ENCODE measurements around the gene MRPL36. TPM values are rescaled to one million over a fixed set of nuclear protein-coding genes. Genes with fewer than 3 reads are reported as not detected.
"Not testable (repeated sequence)": the region's sequence is repeated elsewhere in the genome, so short reads cannot be mapped to it uniquely, and the experiment has no call there.

The MRPL36 gene
- total and polyA plus RNA-seq, 9 of the 15 experiments (the other 6 are each of a cell fraction or from before 2014, with no cell fraction given), result 78.3 to 557 (median 124) TPM

- Histone ChIP-seq H3K27me3 (ENCODE audit: control insufficient read depth in 2 of 2, insufficient read depth in 2 of 2, low read length in 2 of 2) (peaks cover 51% of the 10 kb centered on the region in 2 experiments), H3K4me1 (replicated peaks in 1 of 2; ENCODE audit: control insufficient read depth in 2 of 2, insufficient read depth in 2 of 2, low read length in 2 of 2) (peaks cover 0 to 14% of the 10 kb centered on the region in 2 experiments; a peak in 2 of 5 replicates)
- H3K27ac ChIP-seq (ENCODE audit: extremely low read depth, low read depth, low read length); H3K9me1 ChIP-seq (ENCODE audit: control insufficient read depth, insufficient read depth, low read length); H2AFZ ChIP-seq (ENCODE audit: low read depth, low read length); H3K9ac ChIP-seq (ENCODE audit: insufficient read depth in 1 of 2, low read depth in 2 of 2, low read length in 2 of 2); CTCF ChIA-PET (ENCODE audit: low intra/inter-chr PET ratio); H4K20me1 ChIP-seq (replicated peaks; ENCODE audit: control insufficient read depth, insufficient read depth, low read length); BruUV-seq (replicated peaks); intact Hi-C loops (cut with micrococcal nuclease); in situ Hi-C loops (cut with MboI); H3K79me2 ChIP-seq (ENCODE audit: control insufficient read depth, insufficient read depth, low read length); POLR2A ChIA-PET; H3K4me2 ChIP-seq (ENCODE audit: insufficient read depth, low read length); H3K36me3 ChIP-seq (ENCODE audit: control insufficient read depth, insufficient read depth, low read length); H3K9me3 ChIP-seq (replicated peaks; ENCODE audit: control insufficient read depth, insufficient read depth, low read depth, low read length); H3K4me3 ChIP-seq: not testable (repeated sequence)
- ATAC-seq (peak; percentile 82), FAIRE-seq (peak; percentile 86), DNase-seq (ENCODE audit: extremely low read depth in 1 of 4, low spot score in 3 of 4) (peak in 2 of 4 experiments; percentile 38 to 53)
- WGBS (ENCODE audit: insufficient coverage, low coverage, missing lambda C conversion rate), result 11% methylated on average over 3 of the region's 3 CpGs
- TF ChIP-seq NRF1 (conservative IDR thresholded peaks at IDR 0.05 in 1 of 2, IDR thresholded peaks at IDR 0.05 in 1 of 2) (peak; percentile 53 to 57; a peak in 3 of 4 replicates), NFYB (IDR thresholded peaks at IDR 0.05; ENCODE audit: extremely low read depth, insufficient read length) (peak; percentile 40)
These were observed 10.2 kb downstream of the MRPL36 start for GRCh38 chr5:1789438-1789833.

GRCh38 chr5:1788828-1789227 is 10.8 kb downstream of the MRPL36 start:
- intact Hi-C loops (cut with micrococcal nuclease), result no loop called here
- Histone ChIP-seq H3K4me3 (no peak overlapping the region), H3K27ac (ENCODE audit: extremely low read depth, low read depth, low read length) (no peak overlapping the region), H3K9ac (ENCODE audit: insufficient read depth in 1 of 2, low read depth in 2 of 2, low read length in 2 of 2) (no peak overlapping the region; a peak in 1 of 4 replicates), H3K9me1 (ENCODE audit: control insufficient read depth, insufficient read depth, low read length) (no peaks in the 10 kb centered on the region), H2AFZ (ENCODE audit: low read depth, low read length) (no peak overlapping the region), H4K20me1 (replicated peaks; ENCODE audit: control insufficient read depth, insufficient read depth, low read length) (peaks cover 3% of the 10 kb centered on the region), H3K79me2 (ENCODE audit: control insufficient read depth, insufficient read depth, low read length) (no peaks in the 10 kb centered on the region), H3K9me3 (replicated peaks; ENCODE audit: control insufficient read depth, insufficient read depth, low read depth, low read length) (no peaks in the 10 kb centered on the region), H3K4me2 (ENCODE audit: insufficient read depth, low read length) (peak overlapping the region; percentile 12), H3K27me3 (ENCODE audit: control insufficient read depth in 2 of 2, insufficient read depth in 2 of 2, low read length in 2 of 2) (peaks cover 57% of the 10 kb centered on the region in 2 experiments), H3K36me3 (ENCODE audit: control insufficient read depth, insufficient read depth, low read length) (no peaks in the 10 kb centered on the region), H3K4me1 (replicated peaks in 1 of 2; ENCODE audit: control insufficient read depth in 2 of 2, insufficient read depth in 2 of 2, low read length in 2 of 2) (peaks cover 0 to 9% of the 10 kb centered on the region in 2 experiments; a peak in 2 of 5 replicates)
- WGBS (ENCODE audit: insufficient coverage, low coverage, missing lambda C conversion rate), result 3% methylated on average over 15 of the region's 15 CpGs
- TF ChIP-seq CSDE1 (IDR thresholded peaks at IDR 0.05), result no peak
- TF ChIP-seq, protein P1, sequence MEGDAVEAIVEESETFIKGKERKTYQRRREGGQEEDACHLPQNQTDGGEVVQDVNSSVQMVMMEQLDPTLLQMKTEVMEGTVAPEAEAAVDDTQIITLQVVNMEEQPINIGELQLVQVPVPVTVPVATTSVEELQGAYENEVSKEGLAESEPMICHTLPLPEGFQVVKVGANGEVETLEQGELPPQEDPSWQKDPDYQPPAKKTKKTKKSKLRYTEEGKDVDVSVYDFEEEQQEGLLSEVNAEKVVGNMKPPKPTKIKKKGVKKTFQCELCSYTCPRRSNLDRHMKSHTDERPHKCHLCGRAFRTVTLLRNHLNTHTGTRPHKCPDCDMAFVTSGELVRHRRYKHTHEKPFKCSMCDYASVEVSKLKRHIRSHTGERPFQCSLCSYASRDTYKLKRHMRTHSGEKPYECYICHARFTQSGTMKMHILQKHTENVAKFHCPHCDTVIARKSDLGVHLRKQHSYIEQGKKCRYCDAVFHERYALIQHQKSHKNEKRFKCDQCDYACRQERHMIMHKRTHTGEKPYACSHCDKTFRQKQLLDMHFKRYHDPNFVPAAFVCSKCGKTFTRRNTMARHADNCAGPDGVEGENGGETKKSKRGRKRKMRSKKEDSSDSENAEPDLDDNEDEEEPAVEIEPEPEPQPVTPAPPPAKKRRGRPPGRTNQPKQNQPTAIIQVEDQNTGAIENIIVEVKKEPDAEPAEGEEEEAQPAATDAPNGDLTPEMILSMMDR (IDR thresholded peaks at IDR 0.05 in 2 of 3, conservative IDR thresholded peaks at IDR 0.05 in 1 of 3; ENCODE audit: insufficient read depth in 2 of 3, low read depth in 1 of 3, low read length in 3 of 3), result 0 out of 6 replicates have a peak, but pooled peaks of 1 of the 3 experiments have one; percentile 18
- FAIRE-seq (no peak), DNase-seq (ENCODE audit: extremely low read depth in 1 of 4, low spot score in 3 of 4) (no peak), ATAC-seq (peak; percentile 41)
- BruUV-seq (replicated peaks), result no TSS peak
- ChIA-PET CTCF (ENCODE audit: low intra/inter-chr PET ratio) (no interaction called here), POLR2A (interaction anchor here (0.9 kb wide), 1 partner anchor 32 kb away, joined by 4 read pairs; no protein-coding TSS in a partner anchor)
- in situ Hi-C loops (cut with MboI), result no loop called here

All from K562 (cell line).